Measurements from ENCODE around the gene DAND5. TPM values are rescaled to one million over a fixed set of nuclear protein-coding genes. Genes with fewer than 3 reads are reported as not detected.

DAND5 gene
- polyA plus RNA-seq, 1 donor (not counting 4 experiments of a cell fraction or from before 2014, with no cell fraction given) = not detected

DNA sequence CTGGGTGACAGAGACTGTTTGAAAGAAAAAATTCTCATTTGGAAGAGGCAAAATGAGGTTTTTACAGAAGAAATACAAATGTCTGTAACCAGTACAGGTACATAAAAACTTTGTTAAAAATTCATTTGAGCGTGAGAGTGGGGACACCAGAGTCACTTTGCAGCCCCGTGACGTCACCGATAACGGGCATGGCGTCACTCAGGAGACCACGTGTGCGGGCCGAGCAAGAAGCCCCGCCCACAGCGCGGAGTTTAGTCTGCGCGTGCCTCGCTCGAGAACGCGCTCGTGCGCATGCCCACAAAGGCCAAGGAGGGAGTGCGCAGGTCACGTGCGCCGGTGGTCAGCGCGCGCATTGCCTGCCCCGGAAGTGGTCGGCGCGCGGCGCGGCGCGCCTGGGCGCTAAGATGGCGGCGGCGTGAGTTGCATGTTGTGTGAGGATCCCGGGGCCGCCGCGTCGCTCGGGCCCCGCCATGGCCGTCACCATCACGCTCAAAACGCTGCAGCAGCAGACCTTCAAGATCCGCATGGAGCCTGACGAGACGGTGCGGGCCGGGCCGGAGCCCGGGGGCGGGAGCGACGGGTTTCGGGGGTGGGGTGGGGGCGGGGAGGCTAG is 23.8 kb upstream of the DAND5 start, which contains the start of gene RAD23A:
RAD23A (plus strand) TSS at position 384 of the 613 bp plus-strand sequence; CDS start at position 471, 87 bp downstream.
- peak within 1 kb of the TSS; percentile 65 to 99 (median 74) for H3K4me3 ChIP-seq (ENCODE audit: control insufficient read depth in 2 of 3, extremely low read depth in 1 of 3, insufficient read depth in 2 of 3, low read depth in 1 of 3, low read length in 3 of 3)
- peaks cover 55% of the 10 kb centered on the region for H3K79me2 ChIP-seq (ENCODE audit: control insufficient read depth, insufficient read depth, low read length)
- FAIRE-seq (peak; percentile 63), DNase-seq (ENCODE audit: low read depth, low spot score) (no peak)
- H2AFZ ChIP-seq (ENCODE audit: control insufficient read depth, low read length) = no peak within 1 kb of the TSS
- peak within 1 kb of the TSS; percentile 96 for H3K27ac ChIP-seq (ENCODE audit: control insufficient read depth, insufficient read depth, low read length)
- H3K27me3 ChIP-seq (ENCODE audit: control insufficient read depth, extremely low read depth, insufficient read depth, low read length) = no peaks in the 10 kb centered on the region
- dilution Hi-C loops (cut with MboI; ENCODE audit: extremely low pct_ligation_motif_present, low sequenced_read_pairs) = no loop called here
- H3K4me2 ChIP-seq (ENCODE audit: control insufficient read depth, extremely low read depth, insufficient read depth, low read depth, low read length) = peak within 1 kb of the TSS; percentile 99
- H3K36me3 ChIP-seq (ENCODE audit: control insufficient read depth in 2 of 2, extremely low read depth in 1 of 2, insufficient read depth in 2 of 2, low read length in 2 of 2) = peaks cover 42 to 50% of the 10 kb centered on the region in 2 experiments
- H4K20me1 ChIP-seq (ENCODE audit: control insufficient read depth, extremely low read depth, insufficient read depth, low read length) = peaks cover 9% of the 10 kb centered on the region
- peak within 1 kb of the TSS; percentile 97 for H3K9ac ChIP-seq (ENCODE audit: control insufficient read depth, extremely low read depth, insufficient read depth, low read length)
- TF ChIP-seq, protein P1, sequence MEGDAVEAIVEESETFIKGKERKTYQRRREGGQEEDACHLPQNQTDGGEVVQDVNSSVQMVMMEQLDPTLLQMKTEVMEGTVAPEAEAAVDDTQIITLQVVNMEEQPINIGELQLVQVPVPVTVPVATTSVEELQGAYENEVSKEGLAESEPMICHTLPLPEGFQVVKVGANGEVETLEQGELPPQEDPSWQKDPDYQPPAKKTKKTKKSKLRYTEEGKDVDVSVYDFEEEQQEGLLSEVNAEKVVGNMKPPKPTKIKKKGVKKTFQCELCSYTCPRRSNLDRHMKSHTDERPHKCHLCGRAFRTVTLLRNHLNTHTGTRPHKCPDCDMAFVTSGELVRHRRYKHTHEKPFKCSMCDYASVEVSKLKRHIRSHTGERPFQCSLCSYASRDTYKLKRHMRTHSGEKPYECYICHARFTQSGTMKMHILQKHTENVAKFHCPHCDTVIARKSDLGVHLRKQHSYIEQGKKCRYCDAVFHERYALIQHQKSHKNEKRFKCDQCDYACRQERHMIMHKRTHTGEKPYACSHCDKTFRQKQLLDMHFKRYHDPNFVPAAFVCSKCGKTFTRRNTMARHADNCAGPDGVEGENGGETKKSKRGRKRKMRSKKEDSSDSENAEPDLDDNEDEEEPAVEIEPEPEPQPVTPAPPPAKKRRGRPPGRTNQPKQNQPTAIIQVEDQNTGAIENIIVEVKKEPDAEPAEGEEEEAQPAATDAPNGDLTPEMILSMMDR (optimal IDR thresholded peaks at IDR 0.05 in 1 of 3, IDR thresholded peaks at IDR 0.05 in 1 of 3, conservative IDR thresholded peaks at IDR 0.05 in 1 of 3; ENCODE audit: extremely low read depth in 1 of 3, insufficient read depth in 2 of 3, low read length in 3 of 3) = no peak
- TF ChIP-seq EZH2 (IDR thresholded peaks at IDR 0.05; ENCODE audit: low read length) = no peak
- H3K4me1 ChIP-seq (ENCODE audit: control insufficient read depth, extremely low read depth, insufficient read depth, low read length) = peaks cover 21% of the 10 kb centered on the region
- no peaks in the 10 kb centered on the region for H3K9me1 ChIP-seq (ENCODE audit: control insufficient read depth, extremely low read depth, insufficient read depth, low read length)
- no peaks in the 10 kb centered on the region for H3K9me3 ChIP-seq (ENCODE audit: control insufficient read depth, low read depth, low read length)

DNA sequence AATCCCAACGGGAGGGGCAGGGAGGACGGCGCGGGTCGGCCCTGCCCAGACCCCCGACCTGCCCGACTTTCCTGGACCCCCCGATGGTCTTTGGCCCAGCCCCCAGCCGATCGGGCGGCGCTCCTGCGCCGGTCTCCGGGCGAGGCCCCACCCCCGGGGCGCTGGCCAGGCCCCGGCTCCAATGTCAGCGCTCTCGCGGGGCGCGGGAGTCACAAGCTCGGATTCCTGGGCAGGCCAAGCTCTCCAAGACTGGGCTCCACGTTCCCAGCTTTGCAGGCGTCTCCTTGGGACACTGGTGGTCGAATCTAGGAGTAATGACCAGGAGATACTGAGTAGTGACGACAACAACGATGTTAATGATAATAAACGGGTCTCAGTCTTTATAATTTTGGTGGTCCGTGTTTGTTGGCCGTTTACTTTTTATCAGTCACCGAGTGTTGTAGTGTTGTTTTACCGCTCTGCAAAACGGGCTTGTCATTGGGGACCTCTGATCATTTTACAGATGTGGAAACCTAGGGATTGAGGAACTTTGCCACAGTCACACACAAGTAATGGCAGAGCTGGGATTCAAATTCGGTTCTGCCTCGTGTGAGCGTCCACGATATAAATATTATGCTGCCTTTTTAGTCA is 23.2 kb upstream of the DAND5 start:
- TF ChIP-seq, protein P1 (optimal IDR thresholded peaks at IDR 0.05 in 1 of 3, IDR thresholded peaks at IDR 0.05 in 1 of 3, conservative IDR thresholded peaks at IDR 0.05 in 1 of 3; ENCODE audit: extremely low read depth in 1 of 3, insufficient read depth in 2 of 3, low read length in 3 of 3) = no peak
- no peak for TF ChIP-seq EZH2 (IDR thresholded peaks at IDR 0.05; ENCODE audit: low read length)
- Histone ChIP-seq H4K20me1 (ENCODE audit: control insufficient read depth, extremely low read depth, insufficient read depth, low read length) (peaks cover 4% of the 10 kb centered on the region), H3K9ac (ENCODE audit: control insufficient read depth, extremely low read depth, insufficient read depth, low read length) (peak overlapping the region; percentile 97), H3K4me1 (ENCODE audit: control insufficient read depth, extremely low read depth, insufficient read depth, low read length) (peaks cover 16% of the 10 kb centered on the region), H3K79me2 (ENCODE audit: control insufficient read depth, insufficient read depth, low read length) (peaks cover 49% of the 10 kb centered on the region), H3K27ac (ENCODE audit: control insufficient read depth, insufficient read depth, low read length) (peak overlapping the region; percentile 96), H3K9me1 (ENCODE audit: control insufficient read depth, extremely low read depth, insufficient read depth, low read length) (no peaks in the 10 kb centered on the region), H3K36me3 (ENCODE audit: control insufficient read depth in 2 of 2, extremely low read depth in 1 of 2, insufficient read depth in 2 of 2, low read length in 2 of 2) (peaks cover 40 to 49% of the 10 kb centered on the region in 2 experiments), H3K9me3 (ENCODE audit: control insufficient read depth, low read depth, low read length) (no peaks in the 10 kb centered on the region), H3K4me2 (ENCODE audit: control insufficient read depth, extremely low read depth, insufficient read depth, low read depth, low read length) (peak overlapping the region; percentile 99), H3K4me3 (ENCODE audit: control insufficient read depth in 2 of 3, extremely low read depth in 1 of 3, insufficient read depth in 2 of 3, low read depth in 1 of 3, low read length in 3 of 3) (peak overlapping the region; percentile 65 to 99 (median 74)), H2AFZ (ENCODE audit: control insufficient read depth, low read length) (no peak overlapping the region), H3K27me3 (ENCODE audit: control insufficient read depth, extremely low read depth, insufficient read depth, low read length) (no peaks in the 10 kb centered on the region)
- FAIRE-seq (no peak), DNase-seq (ENCODE audit: low read depth, low spot score) (no peak)
- dilution Hi-C loops (cut with MboI; ENCODE audit: extremely low pct_ligation_motif_present, low sequenced_read_pairs) = no loop called here
